ENCODE measurements around the gene ST6GALNAC5.

ST6GALNAC5 gene

GRCh38 chr1:77056525-77056924, 189.2 kb downstream of the ST6GALNAC5 start:
- DNase-seq = no peak

GRCh38 chr1:77057994-77058585, 190.8 kb downstream of the ST6GALNAC5 start:
- DNase-seq = no peak

- DNase-seq = no peak
These were observed 192.7 kb downstream of the ST6GALNAC5 start for GRCh38 chr1:77060000-77060399.

- DNase-seq = no peak
These were observed 193.9 kb downstream of the ST6GALNAC5 start for GRCh38 chr1:77061162-77061561.

- DNase-seq = no peak
These were observed 195.8 kb downstream of the ST6GALNAC5 start for GRCh38 chr1:77063118-77063517.

GRCh38 chr1:77064246-77064645, 197.0 kb downstream of the ST6GALNAC5 start:
- DNase-seq = peak; percentile 18 to 38

GRCh38 chr1:77065693-77066342, 198.5 kb downstream of the ST6GALNAC5 start:
- DNase-seq = peak; percentile 79 to 95

GRCh38 chr1:77068013-77068412, 200.7 kb downstream of the ST6GALNAC5 start:
- peak in 1 of 2 experiments; percentile 8 for DNase-seq

GRCh38 chr1:77076759-77077158, 209.5 kb downstream of the ST6GALNAC5 start:
- DNase-seq = no peak

- no peak for DNase-seq
These were observed 214.6 kb downstream of the ST6GALNAC5 start for GRCh38 chr1:77081834-77082233.

- no peak for DNase-seq
These were observed 217.2 kb downstream of the ST6GALNAC5 start for GRCh38 chr1:77084457-77084856.

- no peak for DNase-seq
These were observed 217.8 kb downstream of the ST6GALNAC5 start for GRCh38 chr1:77085109-77085508.

GRCh38 chr1:77089756-77090155, 222.5 kb downstream of the ST6GALNAC5 start:
- no peak for DNase-seq

GRCh38 chr1:77095236-77095635, 228.0 kb downstream of the ST6GALNAC5 start:
- no peak for DNase-seq

GRCh38 chr1:77096496-77097255, 229.4 kb downstream of the ST6GALNAC5 start:
- no peak for DNase-seq

GRCh38 chr1:77100875-77101274, 233.6 kb downstream of the ST6GALNAC5 start:
- DNase-seq = no peak

- DNase-seq = no peak
These were observed 236.2 kb downstream of the ST6GALNAC5 start for GRCh38 chr1:77103486-77103885.

- DNase-seq = no peak
These were observed 237.4 kb downstream of the ST6GALNAC5 start for GRCh38 chr1:77104672-77105071.
